Measurements from ENCODE around the gene NFKB1. TPM values are rescaled to one million over a fixed set of nuclear protein-coding genes. Genes with fewer than 3 reads are reported as not detected.

The NFKB1 gene
- total RNA-seq, 5 donors from 2014 or later (not counting 1 experiment from before 2014, with no cell fraction given) = 83.0 to 185 (median 92.1) TPM

DNA sequence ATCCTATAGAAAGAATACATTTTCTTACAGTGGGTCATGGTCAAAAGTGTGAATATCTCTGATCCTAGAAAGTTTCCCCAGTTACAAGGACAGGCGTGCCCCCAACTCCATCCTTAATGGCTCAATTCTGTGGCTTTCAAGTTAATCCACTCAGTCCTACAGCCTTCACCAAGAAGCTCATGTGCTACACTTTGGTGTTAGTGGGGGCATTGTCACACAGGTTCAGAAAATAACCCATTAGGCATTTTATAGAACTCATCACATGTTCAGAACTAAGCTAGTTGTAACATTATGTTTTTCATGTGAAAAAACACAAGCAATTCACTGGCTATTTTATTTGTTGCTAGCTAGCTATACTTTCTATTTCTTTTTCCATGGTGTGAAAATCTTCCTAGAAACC is 20.4 kb downstream of the NFKB1 start:
- DNase-seq (no peak), ATAC-seq (replicated peaks in 1 of 4) (no peak)
- no CpG with 5 or more reads among the region's 1 CpG for WGBS (ENCODE audit: insufficient coverage)
- H3K36me3 Mint-ChIP-seq = peaks cover 21% of the 10 kb centered on the region
- Histone ChIP-seq H3K36me3 (ENCODE audit: control insufficient read depth in 2 of 2, extremely low read depth in 1 of 2, insufficient read depth in 1 of 2, low read length in 1 of 2) (peaks cover 0 to 3% of the 10 kb centered on the region in 2 donors), H3K27me3 (replicated peaks in 1 of 2; ENCODE audit: control insufficient read depth in 2 of 2, extremely low read depth in 1 of 2, insufficient read depth in 2 of 2, low read length in 1 of 2) (no peaks in the 10 kb centered on the region), H3K4me3 (ENCODE audit: control insufficient read depth in 1 of 2, extremely low read depth in 1 of 2, low read length in 1 of 2) (no peak overlapping the region), H3K4me1 (ENCODE audit: control insufficient read depth in 1 of 2, extremely low read depth in 1 of 2, insufficient read depth in 2 of 2, low read length in 2 of 2) (peaks cover 14 to 27% of the 10 kb centered on the region in 2 experiments), H3K9me3 (no peaks in the 10 kb centered on the region), H3K27ac (ENCODE audit: low read length) (no peak overlapping the region)
- H3K4me1 Mint-ChIP-seq = peaks cover 88 to 90% (median 89%) of the 10 kb centered on the region in 3 donors
- H3K27me3 Mint-ChIP-seq = no peaks in the 10 kb centered on the region
- H3K9me3 Mint-ChIP-seq = peaks cover 2 to 5% (median 3%) of the 10 kb centered on the region in 3 donors
- peak overlapping the region in 1 of 3 donors; percentile 24 for H3K4me3 Mint-ChIP-seq
- peak overlapping the region; percentile 31 to 36 for H3K27ac Mint-ChIP-seq
- ChIA-PET CTCF (interaction anchor here (0.6 to 0.8 kb wide), 2 partner anchors 21 kb away, joined by 3 read pairs; no protein-coding TSS in a partner anchor), POLR2A (interaction anchor here in 1 of 2 donors (0.6 to 0.8 kb wide), 3 partner anchors 16 to 109 kb away, joined by 3 to 5 read pairs (median 4); no protein-coding TSS in a partner anchor)

- Histone ChIP-seq H3K27me3 (replicated peaks in 1 of 2; ENCODE audit: control insufficient read depth in 2 of 2, extremely low read depth in 1 of 2, insufficient read depth in 2 of 2, low read length in 1 of 2) (no peaks in the 10 kb centered on the region), H3K4me3 (ENCODE audit: control insufficient read depth in 1 of 2, extremely low read depth in 1 of 2, low read length in 1 of 2) (no peak overlapping the region), H3K9me3 (no peaks in the 10 kb centered on the region), H3K27ac (ENCODE audit: low read length) (no peak overlapping the region), H3K4me1 (ENCODE audit: control insufficient read depth in 1 of 2, extremely low read depth in 1 of 2, insufficient read depth in 2 of 2, low read length in 2 of 2) (peaks cover 14 to 29% of the 10 kb centered on the region in 2 experiments), H3K36me3 (ENCODE audit: control insufficient read depth in 2 of 2, extremely low read depth in 1 of 2, insufficient read depth in 1 of 2, low read length in 1 of 2) (no peaks in the 10 kb centered on the region)
- H3K4me1 Mint-ChIP-seq = peaks cover 89 to 90% (median 89%) of the 10 kb centered on the region in 3 donors
- peak overlapping the region; percentile 31 to 36 for H3K27ac Mint-ChIP-seq
- peaks cover 0 to under 1% (median 0%) of the 10 kb centered on the region in 3 donors for H3K9me3 Mint-ChIP-seq
- no CpG with 5 or more reads among the region's 3 CpGs for WGBS (ENCODE audit: insufficient coverage)
- CTCF ChIA-PET = interaction anchor here (0.6 to 1.3 kb wide), 4 partner anchors 11 to 22 kb away, joined by 3 to 4 read pairs (median 3); no protein-coding TSS in a partner anchor
- H3K36me3 Mint-ChIP-seq = peaks cover 16% of the 10 kb centered on the region
- peak overlapping the region in 1 of 3 donors; percentile 24 for H3K4me3 Mint-ChIP-seq
- no peaks in the 10 kb centered on the region for H3K27me3 Mint-ChIP-seq
- DNase-seq (no peak), ATAC-seq (replicated peaks in 1 of 4) (no peak)
- POLR2A ChIA-PET = interaction anchor here in 1 of 2 donors (0.8 kb wide), 1 partner anchor 24 kb away, joined by 4 read pairs; no protein-coding TSS in a partner anchor
Observed at GRCh38 chr4:102522031-102522440, 20.9 kb downstream of the NFKB1 start.

DNA sequence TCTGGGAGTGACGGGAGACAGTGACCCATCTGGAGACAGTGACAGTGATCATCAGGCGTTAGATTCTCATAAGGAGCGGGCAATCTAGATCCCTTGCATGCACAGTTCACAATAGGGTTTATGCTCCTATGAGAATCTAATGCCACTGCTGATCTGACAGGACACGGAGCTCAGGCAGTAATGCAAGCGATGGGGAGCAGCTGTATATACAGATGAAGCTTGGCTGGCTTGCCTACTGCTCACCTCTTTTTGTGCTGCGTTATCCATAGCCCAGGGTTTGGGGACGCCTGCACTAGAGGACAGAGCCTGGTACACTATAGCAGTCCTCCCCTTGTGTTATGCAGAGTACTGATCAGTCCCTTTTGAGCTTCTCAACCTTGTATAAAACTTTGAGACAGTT is 23.5 kb downstream of the NFKB1 start:
- no peaks in the 10 kb centered on the region for H3K9me3 ChIP-seq
- ChIA-PET CTCF (interaction anchor here in 1 of 2 donors (0.5 to 1.4 kb wide), 3 partner anchors 9 to 100 kb away, joined by 3 to 4 read pairs (median 3); no protein-coding TSS in a partner anchor), POLR2A (interaction anchor here (0.7 to 1.4 kb wide), 4 partner anchors 12 to 101 kb away, joined by 4 to 6 read pairs (median 4); no protein-coding TSS in a partner anchor)
- Mint-ChIP-seq H3K27me3 (no peaks in the 10 kb centered on the region), H3K9me3 (no peaks in the 10 kb centered on the region), H3K36me3 (peaks cover 16% of the 10 kb centered on the region), H3K4me1 (peaks cover 87 to 92% (median 88%) of the 10 kb centered on the region in 3 donors), H3K4me3 (no peak overlapping the region), H3K27ac (peak overlapping the region; percentile 56 to 84)
- DNase-seq (no peak), ATAC-seq (replicated peaks in 1 of 4) (peak in 1 of 4 experiments; percentile 10)
- H3K36me3 ChIP-seq (ENCODE audit: control insufficient read depth in 2 of 2, extremely low read depth in 1 of 2, insufficient read depth in 1 of 2, low read length in 1 of 2) = no peaks in the 10 kb centered on the region
- H3K4me3 ChIP-seq (ENCODE audit: control insufficient read depth in 1 of 2, extremely low read depth in 1 of 2, low read length in 1 of 2) = no peak overlapping the region
- H3K27ac ChIP-seq (ENCODE audit: low read length) = no peak overlapping the region
- WGBS (ENCODE audit: insufficient coverage) = 94% methylated on average over 7 of the region's 7 CpGs
- H3K27me3 ChIP-seq (replicated peaks in 1 of 2; ENCODE audit: control insufficient read depth in 2 of 2, extremely low read depth in 1 of 2, insufficient read depth in 2 of 2, low read length in 1 of 2) = no peaks in the 10 kb centered on the region
- H3K4me1 ChIP-seq (ENCODE audit: control insufficient read depth in 1 of 2, extremely low read depth in 1 of 2, insufficient read depth in 2 of 2, low read length in 2 of 2) = peaks cover 16 to 34% of the 10 kb centered on the region in 2 experiments

DNA sequence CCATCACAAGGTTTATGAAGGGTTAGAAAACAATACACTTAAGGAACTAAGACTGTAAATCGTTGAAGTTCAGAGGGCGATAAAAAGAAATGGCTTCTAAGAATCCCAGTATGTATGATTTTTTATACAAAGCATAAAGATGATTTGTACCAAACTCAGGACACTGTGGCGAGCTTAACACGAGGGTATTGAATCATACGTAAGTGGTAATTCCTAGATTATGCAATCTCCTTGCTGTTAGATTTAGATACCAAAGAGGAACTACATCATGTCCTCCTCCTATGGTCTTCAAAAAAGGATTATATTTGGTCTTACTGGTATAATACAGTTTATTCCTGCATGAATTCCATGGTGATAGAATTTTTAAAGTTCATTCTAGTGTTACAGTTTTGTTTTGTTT is 23.9 kb downstream of the NFKB1 start:
- no peak for ATAC-seq (replicated peaks in 1 of 4)
- Mint-ChIP-seq H3K27me3 (no peaks in the 10 kb centered on the region), H3K4me3 (no peak overlapping the region), H3K4me1 (peaks cover 87 to 92% (median 88%) of the 10 kb centered on the region in 3 donors), H3K9me3 (no peaks in the 10 kb centered on the region), H3K27ac (peak overlapping the region; percentile 56 to 84), H3K36me3 (peaks cover 20% of the 10 kb centered on the region)
- Histone ChIP-seq H3K9me3 (no peaks in the 10 kb centered on the region), H3K4me1 (ENCODE audit: control insufficient read depth in 1 of 2, extremely low read depth in 1 of 2, insufficient read depth in 2 of 2, low read length in 2 of 2) (peaks cover 16 to 32% of the 10 kb centered on the region in 2 experiments), H3K4me3 (ENCODE audit: control insufficient read depth in 1 of 2, extremely low read depth in 1 of 2, low read length in 1 of 2) (no peak overlapping the region), H3K36me3 (ENCODE audit: control insufficient read depth in 2 of 2, extremely low read depth in 1 of 2, insufficient read depth in 1 of 2, low read length in 1 of 2) (peaks cover 0 to 2% of the 10 kb centered on the region in 2 donors), H3K27ac (ENCODE audit: low read length) (no peak overlapping the region), H3K27me3 (replicated peaks in 1 of 2; ENCODE audit: control insufficient read depth in 2 of 2, extremely low read depth in 1 of 2, insufficient read depth in 2 of 2, low read length in 1 of 2) (no peaks in the 10 kb centered on the region)
- POLR2A ChIA-PET = interaction anchor here (0.5 to 1.4 kb wide), 5 partner anchors 8 to 69 kb away, joined by 3 to 5 read pairs (median 4); no protein-coding TSS in a partner anchor
- WGBS (ENCODE audit: insufficient coverage) = no CpG with 5 or more reads among the region's 5 CpGs
- DNase-seq = no peak
- CTCF ChIA-PET = interaction anchor here in 1 of 2 donors (0.5 to 1.4 kb wide), 4 partner anchors 9 to 101 kb away, joined by 3 to 4 read pairs (median 3); no protein-coding TSS in a partner anchor

- ChIA-PET CTCF (interaction anchor here in 1 of 2 donors (0.8 to 1.4 kb wide), 3 partner anchors 9 to 93 kb away, joined by 3 to 4 read pairs (median 3); no protein-coding TSS in a partner anchor), POLR2A (interaction anchor here (0.5 to 1.4 kb wide), 5 partner anchors 9 to 68 kb away, joined by 3 to 5 read pairs (median 4); no protein-coding TSS in a partner anchor)
- DNase-seq (no peak), ATAC-seq (replicated peaks in 1 of 4) (no peak)
- no peak overlapping the region for H3K4me3 ChIP-seq (ENCODE audit: control insufficient read depth in 1 of 2, extremely low read depth in 1 of 2, low read length in 1 of 2)
- no peak overlapping the region for H3K27ac ChIP-seq (ENCODE audit: low read length)
- Mint-ChIP-seq H3K36me3 (peaks cover 24% of the 10 kb centered on the region), H3K27me3 (no peaks in the 10 kb centered on the region), H3K9me3 (no peaks in the 10 kb centered on the region), H3K4me3 (no peak overlapping the region), H3K4me1 (peaks cover 87 to 92% (median 88%) of the 10 kb centered on the region in 3 donors), H3K27ac (peak overlapping the region; percentile 78 to 84)
- no peaks in the 10 kb centered on the region for H3K9me3 ChIP-seq
- H3K36me3 ChIP-seq (ENCODE audit: control insufficient read depth in 2 of 2, extremely low read depth in 1 of 2, insufficient read depth in 1 of 2, low read length in 1 of 2) = peaks cover 0 to 2% of the 10 kb centered on the region in 2 donors
- no peaks in the 10 kb centered on the region for H3K27me3 ChIP-seq (replicated peaks in 1 of 2; ENCODE audit: control insufficient read depth in 2 of 2, extremely low read depth in 1 of 2, insufficient read depth in 2 of 2, low read length in 1 of 2)
- WGBS (ENCODE audit: insufficient coverage) = no CpG with 5 or more reads among the region's 1 CpG
- H3K4me1 ChIP-seq (ENCODE audit: control insufficient read depth in 1 of 2, extremely low read depth in 1 of 2, insufficient read depth in 2 of 2, low read length in 2 of 2) = peaks cover 16 to 30% of the 10 kb centered on the region in 2 experiments
Observed at GRCh38 chr4:102525504-102525903, 24.3 kb downstream of the NFKB1 start.

GRCh38 chr4:102526532-102526931 is 25.4 kb downstream of the NFKB1 start:
- Histone ChIP-seq H3K4me1 (ENCODE audit: control insufficient read depth in 1 of 2, extremely low read depth in 1 of 2, insufficient read depth in 2 of 2, low read length in 2 of 2) (peaks cover 14 to 26% of the 10 kb centered on the region in 2 experiments), H3K4me3 (ENCODE audit: control insufficient read depth in 1 of 2, extremely low read depth in 1 of 2, low read length in 1 of 2) (no peak overlapping the region), H3K27ac (ENCODE audit: low read length) (no peak overlapping the region), H3K9me3 (no peaks in the 10 kb centered on the region), H3K36me3 (ENCODE audit: control insufficient read depth in 2 of 2, extremely low read depth in 1 of 2, insufficient read depth in 1 of 2, low read length in 1 of 2) (peaks cover 0 to 6% of the 10 kb centered on the region in 2 donors), H3K27me3 (replicated peaks in 1 of 2; ENCODE audit: control insufficient read depth in 2 of 2, extremely low read depth in 1 of 2, insufficient read depth in 2 of 2, low read length in 1 of 2) (no peaks in the 10 kb centered on the region)
- no CpG with 5 or more reads among the region's 4 CpGs for WGBS (ENCODE audit: insufficient coverage)
- POLR2A ChIA-PET = interaction anchor here in 1 of 2 donors (0.8 kb wide), 1 partner anchor 11 kb away, joined by 3 read pairs; no protein-coding TSS in a partner anchor
- DNase-seq (no peak), ATAC-seq (replicated peaks in 1 of 4) (no peak)
- Mint-ChIP-seq H3K9me3 (no peaks in the 10 kb centered on the region), H3K36me3 (peaks cover 27% of the 10 kb centered on the region), H3K4me3 (peak overlapping the region in 1 of 3 donors; percentile 61), H3K27ac (peak overlapping the region; percentile 95 to 96), H3K4me1 (peaks cover 88 to 93% (median 89%) of the 10 kb centered on the region in 3 donors), H3K27me3 (no peaks in the 10 kb centered on the region)
- CTCF ChIA-PET = interaction anchor here in 1 of 2 donors (1.1 kb wide), 1 partner anchor 27 kb away, joined by 3 read pairs; no protein-coding TSS in a partner anchor

Measured in T-cell (primary cell).